Ascending aorta (tissue), 2 donors: Measurements from ENCODE around the gene ACBD6. TPM values are rescaled to one million over a fixed set of nuclear protein-coding genes. Genes with fewer than 3 reads are reported as not detected.
"Not testable (repeated sequence)": the region's sequence is repeated elsewhere in the genome, so short reads cannot be mapped to it uniquely, and the experiment has no call there.

Source experiments
- DNase-seq, 2 donors: peaks; one replicate each; pipeline ENCODE4 v3.0.0-alpha.2; 2019; ENCODE audit warnings: low spot score in 2 of 2
- H3K27ac ChIP-seq, 2 donors: fragments of 200-600 bp; sonication (generic); one replicate each; pipeline ENCODE4 v1.5.1; 2016 to 2017; ENCODE audit warnings: mild to moderate bottlenecking in 1 of 2
- H3K27me3 ChIP-seq: fragments of 200-600 bp; sonication (generic); one replicate; pipeline ENCODE4 v1.5.1; 2017
- H3K36me3 ChIP-seq, 2 donors: fragments of 200-600 bp; sonication (generic); one replicate each; pipeline ENCODE4 v1.5.1; 2016
- H3K4me1 ChIP-seq, 2 donors: fragments of 200-600 bp; sonication (generic); one replicate each; pipeline ENCODE4 v1.5.1; 2016 to 2017; ENCODE audit warnings: mild to moderate bottlenecking in 1 of 2
- H3K4me3 ChIP-seq, 2 donors: fragments of 200-600 bp; sonication (generic); one replicate each; pipeline ENCODE4 v1.5.1; 2016 to 2017; ENCODE audit warnings: mild to moderate bottlenecking in 1 of 2
- H3K9me3 ChIP-seq, 2 donors: fragments of 200-600 bp; sonication (generic); one replicate each; pipeline ENCODE4 v1.5.1; 2016
- intact Hi-C: fragments of 100-400 bp; cut with DNase I; formaldehyde crosslinking; loops from one replicate; pipeline ENCODE4 v1.15.1; 2023
- total RNA-seq: library from RNA; depleted of rRNA; stranded (reverse); fragments of >200 nt; gene quantifications from one replicate; pipeline ENCODE4 v1.1.0, GENCODE V29; 2016
- TF ChIP-seq, protein P1 (sequence below), 3 experiments: fragments of 200-600 bp in 2 of 3; fragments of 450-650 bp in 1 of 3; sonication (generic) in 2 of 3; IDR thresholded peaks; one replicate each; pipeline ENCODE4 v1.5.1; 2016 to 2019; ENCODE audit warnings: antibody characterized with exemption in 3 of 3, mild to moderate bottlenecking in 1 of 3, moderate library complexity in 1 of 3

ACBD6 gene
- total RNA-seq, 1 donor from 2014 or later: 67.7 TPM

DNA sequence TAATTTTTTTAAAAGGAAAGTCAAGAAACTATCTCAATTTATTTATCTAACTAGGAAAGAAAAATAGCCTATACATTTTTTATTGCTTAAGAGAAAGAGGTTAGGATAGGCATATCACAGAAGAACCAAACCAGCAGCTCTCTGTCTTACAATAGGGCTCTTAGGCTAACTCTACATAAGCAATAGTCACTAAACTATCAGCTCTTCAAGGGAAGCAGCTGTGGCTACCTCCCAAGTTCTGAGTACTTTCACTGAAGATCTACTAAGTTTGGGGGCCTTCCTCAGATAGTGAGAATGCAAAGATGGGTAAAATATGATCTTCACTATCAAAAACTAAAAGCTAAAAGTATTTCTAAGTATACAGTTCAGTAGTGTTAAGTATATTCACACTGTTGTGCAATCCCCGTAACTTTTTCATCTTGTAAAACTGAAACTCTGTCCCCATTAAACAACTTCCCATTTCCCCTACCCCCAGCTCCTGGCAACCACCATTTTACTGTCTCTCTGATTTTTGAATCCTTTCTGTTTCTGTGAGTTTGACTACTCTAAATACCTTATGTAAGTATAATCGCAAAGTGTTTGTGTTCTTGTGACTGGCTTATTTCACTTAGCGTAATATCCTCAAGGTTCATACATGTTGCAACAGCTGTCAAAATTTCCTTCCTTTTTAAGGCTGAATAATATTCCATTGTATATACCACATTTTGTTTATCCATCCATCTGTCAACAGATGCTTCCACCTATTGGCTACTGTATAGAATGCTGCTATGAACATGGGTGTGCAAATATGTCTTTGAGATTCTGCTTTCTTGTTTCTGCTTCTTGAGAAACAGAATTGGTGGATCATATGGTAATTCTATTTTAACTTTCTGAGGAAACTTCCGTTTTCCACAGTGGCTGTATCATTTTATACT lies 73.3 kb downstream of the ACBD6 start:
- no peaks in the 10 kb centered on the region for H3K36me3 ChIP-seq
- H3K27ac ChIP-seq: no peak overlapping the region
- H3K27me3 ChIP-seq: no peaks in the 10 kb centered on the region
- no peaks in the 10 kb centered on the region for H3K9me3 ChIP-seq
- TF ChIP-seq, protein P1, sequence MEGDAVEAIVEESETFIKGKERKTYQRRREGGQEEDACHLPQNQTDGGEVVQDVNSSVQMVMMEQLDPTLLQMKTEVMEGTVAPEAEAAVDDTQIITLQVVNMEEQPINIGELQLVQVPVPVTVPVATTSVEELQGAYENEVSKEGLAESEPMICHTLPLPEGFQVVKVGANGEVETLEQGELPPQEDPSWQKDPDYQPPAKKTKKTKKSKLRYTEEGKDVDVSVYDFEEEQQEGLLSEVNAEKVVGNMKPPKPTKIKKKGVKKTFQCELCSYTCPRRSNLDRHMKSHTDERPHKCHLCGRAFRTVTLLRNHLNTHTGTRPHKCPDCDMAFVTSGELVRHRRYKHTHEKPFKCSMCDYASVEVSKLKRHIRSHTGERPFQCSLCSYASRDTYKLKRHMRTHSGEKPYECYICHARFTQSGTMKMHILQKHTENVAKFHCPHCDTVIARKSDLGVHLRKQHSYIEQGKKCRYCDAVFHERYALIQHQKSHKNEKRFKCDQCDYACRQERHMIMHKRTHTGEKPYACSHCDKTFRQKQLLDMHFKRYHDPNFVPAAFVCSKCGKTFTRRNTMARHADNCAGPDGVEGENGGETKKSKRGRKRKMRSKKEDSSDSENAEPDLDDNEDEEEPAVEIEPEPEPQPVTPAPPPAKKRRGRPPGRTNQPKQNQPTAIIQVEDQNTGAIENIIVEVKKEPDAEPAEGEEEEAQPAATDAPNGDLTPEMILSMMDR (IDR thresholded peaks at IDR 0.05): no peak
- H3K4me1 ChIP-seq: peaks cover 0 to 6% of the 10 kb centered on the region in 2 donors
- intact Hi-C loops: no loop called here
- H3K4me3 ChIP-seq: no peak overlapping the region
- DNase-seq: no peak

DNA sequence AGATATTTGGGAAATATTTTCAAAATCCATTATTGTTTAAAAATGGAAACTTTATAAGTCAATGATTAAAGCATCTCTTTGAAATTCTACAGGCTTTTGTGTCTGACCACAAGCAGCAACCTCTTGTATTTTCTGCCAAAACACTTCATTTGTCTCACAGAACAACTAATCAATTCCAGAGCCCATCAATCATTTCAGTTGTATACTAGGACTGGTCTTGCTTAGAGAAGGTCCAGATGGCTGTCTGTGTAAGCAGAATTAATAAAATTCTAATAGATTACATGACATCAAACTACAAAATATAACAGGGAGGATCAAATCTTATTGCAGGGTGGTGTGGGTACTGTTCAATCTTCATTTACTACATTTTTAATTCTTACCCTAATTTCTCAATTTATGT lies 76.4 kb downstream of the ACBD6 start:
- Histone ChIP-seq H3K4me1 (no peaks in the 10 kb centered on the region), H3K36me3 (no peaks in the 10 kb centered on the region), H3K4me3 (no peak overlapping the region), H3K27ac (no peak overlapping the region), H3K9me3 (no peaks in the 10 kb centered on the region), H3K27me3 (no peaks in the 10 kb centered on the region)
- TF ChIP-seq, protein P1 (IDR thresholded peaks at IDR 0.05): no peak
- intact Hi-C loops: no loop called here
- no peak for DNase-seq

DNA sequence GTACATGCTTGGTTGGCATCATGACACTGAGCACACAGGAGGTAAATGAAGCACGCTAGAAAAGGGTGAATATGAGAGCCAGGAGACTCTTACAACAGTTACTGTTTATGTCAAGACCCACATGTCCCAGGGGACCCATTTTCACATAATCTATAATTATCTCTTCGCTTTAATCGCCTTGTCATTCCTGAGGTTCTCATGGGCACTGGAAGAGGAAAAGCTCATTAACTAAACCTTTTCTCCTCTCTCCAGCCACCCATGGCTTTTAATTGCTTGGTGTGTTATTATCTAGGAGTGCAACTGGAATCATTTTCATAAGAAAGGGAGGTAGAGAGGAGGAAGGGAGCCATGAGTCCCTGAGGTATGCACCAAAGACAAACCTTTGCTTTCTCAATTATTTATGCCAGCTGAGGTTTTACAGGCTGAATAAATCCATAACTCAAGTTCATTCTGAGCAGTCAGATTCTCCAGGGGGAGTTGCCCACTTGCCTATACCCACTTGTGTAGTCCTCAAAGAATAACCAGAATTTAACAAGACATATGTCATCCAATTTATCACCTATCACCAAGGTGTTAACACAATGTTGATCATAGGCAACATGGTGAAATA lies 77.4 kb downstream of the ACBD6 start:
- intact Hi-C loops: no loop called here
- H3K27ac ChIP-seq: no peak overlapping the region
- H3K36me3 ChIP-seq: no peaks in the 10 kb centered on the region
- DNase-seq: no peak
- no peaks in the 10 kb centered on the region for H3K4me1 ChIP-seq
- no peaks in the 10 kb centered on the region for H3K9me3 ChIP-seq
- H3K4me3 ChIP-seq: no peak overlapping the region
- TF ChIP-seq, protein P1 (IDR thresholded peaks at IDR 0.05): no peak
- no peaks in the 10 kb centered on the region for H3K27me3 ChIP-seq

DNA sequence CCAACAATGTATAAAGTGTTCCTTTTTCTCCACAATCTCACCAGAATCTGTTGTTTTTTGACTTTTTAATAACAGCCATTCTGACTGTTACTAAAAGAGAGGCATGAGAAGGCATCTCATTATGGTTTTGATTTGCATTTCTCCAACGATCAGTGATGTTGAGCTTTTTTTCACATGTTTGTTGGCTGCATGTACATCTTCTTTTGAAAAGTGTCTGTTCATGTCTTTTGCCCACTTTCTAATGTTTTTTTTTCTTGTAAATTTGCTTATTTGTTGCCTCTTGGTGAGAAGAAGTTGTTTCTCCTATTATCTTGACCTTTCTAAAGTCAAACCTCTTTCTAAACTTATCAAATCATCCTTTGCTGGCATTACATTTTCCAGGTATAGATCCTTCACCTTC lies 80.8 kb downstream of the ACBD6 start:
- H3K4me1 ChIP-seq: no peaks in the 10 kb centered on the region
- intact Hi-C loops: no loop called here
- H3K4me3 ChIP-seq: no peak overlapping the region
- DNase-seq: no peak
- no peaks in the 10 kb centered on the region for H3K27me3 ChIP-seq
- TF ChIP-seq, protein P1 (IDR thresholded peaks at IDR 0.05): no peak
- H3K27ac ChIP-seq: no peak overlapping the region
- no peaks in the 10 kb centered on the region for H3K36me3 ChIP-seq
- no peaks in the 10 kb centered on the region for H3K9me3 ChIP-seq

DNA sequence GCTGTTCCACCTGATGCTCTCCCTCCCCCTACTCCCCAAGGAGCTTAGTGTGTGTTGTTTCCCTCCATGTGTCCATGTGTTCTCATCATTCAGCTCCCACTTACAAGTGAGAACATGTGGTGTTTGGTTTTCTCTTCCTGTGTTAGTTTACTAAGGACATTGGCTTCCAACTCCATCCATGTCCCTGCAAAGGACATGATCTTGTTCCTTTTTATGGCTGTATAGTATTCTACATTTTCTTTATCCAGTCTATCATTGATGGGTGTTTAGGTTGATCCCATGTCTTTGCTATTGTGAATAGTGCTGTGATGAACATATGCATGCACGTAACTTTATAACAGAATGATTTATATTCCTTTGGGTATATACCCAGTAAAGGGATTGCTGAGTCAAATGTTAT lies 81.2 kb downstream of the ACBD6 start:
- intact Hi-C loops: not testable (repeated sequence)

DNA sequence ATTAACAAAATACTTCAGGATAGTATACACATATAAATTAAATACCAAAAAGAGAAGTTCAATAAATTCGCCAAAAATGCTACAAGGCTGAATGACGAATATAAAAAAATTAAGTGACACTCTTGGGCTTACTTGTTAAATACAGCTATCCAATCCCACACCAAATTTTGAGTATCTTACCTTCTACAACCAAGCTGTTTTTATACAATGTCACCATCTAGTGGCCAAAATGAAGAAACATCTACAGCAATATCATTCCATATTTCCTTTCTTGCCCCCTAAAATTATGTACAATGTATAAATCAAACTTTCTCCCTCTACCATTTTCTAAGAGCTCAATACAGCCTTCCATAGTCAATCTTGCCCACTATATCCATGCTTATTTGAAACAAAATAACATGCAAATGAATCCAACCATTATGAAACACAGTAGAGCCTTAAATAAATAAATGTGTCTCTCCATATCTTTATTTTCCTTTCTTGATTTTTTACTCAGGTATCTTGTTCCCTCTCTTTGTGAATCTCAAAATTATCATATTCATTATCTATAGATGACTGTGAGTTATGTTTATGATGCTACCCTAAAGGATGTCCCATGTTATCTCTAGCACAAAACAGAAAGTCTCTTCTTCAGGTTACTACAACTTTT lies 86.3 kb downstream of the ACBD6 start:
- Histone ChIP-seq H3K27me3 (no peaks in the 10 kb centered on the region), H3K9me3 (no peaks in the 10 kb centered on the region), H3K4me1 (no peaks in the 10 kb centered on the region), H3K4me3 (no peak overlapping the region), H3K36me3 (peaks cover 0 to 11% of the 10 kb centered on the region in 2 donors), H3K27ac (no peak overlapping the region)
- TF ChIP-seq, protein P1 (IDR thresholded peaks at IDR 0.05): peak in 2 of 3 experiments; percentile 20 to 50
- intact Hi-C loops: no loop called here
- DNase-seq: no peak

More for the DNA sequence above, 81.2 kb downstream of the ACBD6 start:
- H3K4me3 ChIP-seq, H3K27me3 ChIP-seq, H3K27ac ChIP-seq, H3K9me3 ChIP-seq, H3K36me3 ChIP-seq, DNase-seq, H3K4me1 ChIP-seq: not testable (repeated sequence)
